ENCODE data around the gene TAF11L12. TPM values are rescaled to one million over a fixed set of nuclear protein-coding genes. Genes with fewer than 3 reads are reported as not detected.
"Not testable (repeated sequence)": the region's sequence is repeated elsewhere in the genome, so short reads cannot be mapped to it uniquely, and the experiment has no call there.

Gene TAF11L12
- total RNA-seq (2014; rRNA removed; shearing (Covaris generic)) (not detected in 2 replicates), polyA plus RNA-seq (2016; fragmentation: Nextera tagmentation; extraction: Ambion mirVana) (not detected in 2 replicates)

GRCh38 chr5:17610092-17610491 lies at the start of gene TAF11L12:
Gene TAF11L12, plus strand, starts transcription at chr5:17610392.
- H3F3A ChIP-seq (ENCODE audit: insufficient read depth); H3K27ac ChIP-seq; H3K79me2 ChIP-seq (ENCODE audit: insufficient read depth); H4K20me1 ChIP-seq (ENCODE audit: insufficient read depth); H3K27me3 ChIP-seq (replicated peaks; ENCODE audit: insufficient read depth); H3K9me3 ChIP-seq (ENCODE audit: low read depth); H3K4me3 ChIP-seq; H3K36me3 ChIP-seq (ENCODE audit: low read depth); H3K9me2 ChIP-seq (ENCODE audit: insufficient read depth); in situ Hi-C loops (cut with MboI); H3K4me1 ChIP-seq (ENCODE audit: insufficient read depth); DNase-seq; H2AFZ ChIP-seq; H3K9ac ChIP-seq; H3K4me2 ChIP-seq (ENCODE audit: unreplicated experiment): not testable (repeated sequence)
- WGBS, 2 experiments (ENCODE audit: low coverage in 1 of 2, low lambda C conversion rate in 2 of 2, missing lambda C conversion rate in 2 of 2): 54 to 74% methylated on average over 2 of the region's 2 CpGs

GRCh38 chr5:17585658-17586057 lies 24.5 kb upstream of the TAF11L12 start, which contains the start of gene TAF11L7:
Gene TAF11L7, minus strand, starts transcription at chr5:17585758.
- H3K27ac ChIP-seq; H3K9me2 ChIP-seq (ENCODE audit: insufficient read depth); H4K20me1 ChIP-seq (ENCODE audit: insufficient read depth); H3K4me1 ChIP-seq (ENCODE audit: insufficient read depth); H3K27me3 ChIP-seq (replicated peaks; ENCODE audit: insufficient read depth); H3K79me2 ChIP-seq (ENCODE audit: insufficient read depth); H3K36me3 ChIP-seq (ENCODE audit: low read depth); H2AFZ ChIP-seq; H3K9me3 ChIP-seq (ENCODE audit: low read depth); H3K9ac ChIP-seq; in situ Hi-C loops (cut with MboI); H3K4me2 ChIP-seq (ENCODE audit: unreplicated experiment); DNase-seq; H3K4me3 ChIP-seq; H3F3A ChIP-seq (ENCODE audit: insufficient read depth): not testable (repeated sequence)
- no CpG with 5 or more reads among the region's 16 CpGs for WGBS, 2 experiments (ENCODE audit: low coverage in 1 of 2, low lambda C conversion rate in 2 of 2, missing lambda C conversion rate in 2 of 2)

GRCh38 chr5:17590860-17591259 lies 19.3 kb upstream of the TAF11L12 start, which contains the start of gene TAF11L8:
Gene TAF11L8, minus strand, starts transcription at chr5:17590960.
- H3K36me3 ChIP-seq (ENCODE audit: low read depth); H3K27me3 ChIP-seq (replicated peaks; ENCODE audit: insufficient read depth); H3K4me1 ChIP-seq (ENCODE audit: insufficient read depth); DNase-seq; H3K9me3 ChIP-seq (ENCODE audit: low read depth); H2AFZ ChIP-seq; H3F3A ChIP-seq (ENCODE audit: insufficient read depth); H3K79me2 ChIP-seq (ENCODE audit: insufficient read depth); H3K27ac ChIP-seq; H3K4me2 ChIP-seq (ENCODE audit: unreplicated experiment); H3K4me3 ChIP-seq; H4K20me1 ChIP-seq (ENCODE audit: insufficient read depth); H3K9ac ChIP-seq; in situ Hi-C loops (cut with MboI); H3K9me2 ChIP-seq (ENCODE audit: insufficient read depth): not testable (repeated sequence)
- WGBS, 2 experiments (ENCODE audit: low coverage in 1 of 2, low lambda C conversion rate in 2 of 2, missing lambda C conversion rate in 2 of 2): no CpG with 5 or more reads among the region's 16 CpGs

- in situ Hi-C loops (cut with MboI): not testable (repeated sequence)
These were observed 15.9 kb upstream of the TAF11L12 start, which contains the start of gene TAF11L9 for GRCh38 chr5:17594255-17594654. Gene TAF11L9, minus strand, starts transcription at chr5:17594394.

GRCh38 chr5:17597728-17598127 lies 12.5 kb upstream of the TAF11L12 start, which contains the start of gene TAF11L10:
Gene TAF11L10, minus strand, starts transcription at chr5:17597828.
- H3K27me3 ChIP-seq (replicated peaks; ENCODE audit: insufficient read depth); in situ Hi-C loops (cut with MboI); H3K79me2 ChIP-seq (ENCODE audit: insufficient read depth); H2AFZ ChIP-seq; H3K4me3 ChIP-seq; H3F3A ChIP-seq (ENCODE audit: insufficient read depth); H3K4me2 ChIP-seq (ENCODE audit: unreplicated experiment); H3K4me1 ChIP-seq (ENCODE audit: insufficient read depth); H4K20me1 ChIP-seq (ENCODE audit: insufficient read depth); DNase-seq; H3K36me3 ChIP-seq (ENCODE audit: low read depth); H3K9me3 ChIP-seq (ENCODE audit: low read depth); H3K27ac ChIP-seq; H3K9ac ChIP-seq; H3K9me2 ChIP-seq (ENCODE audit: insufficient read depth): not testable (repeated sequence)
- WGBS, 2 experiments (ENCODE audit: low coverage in 1 of 2, low lambda C conversion rate in 2 of 2, missing lambda C conversion rate in 2 of 2): no CpG with 5 or more reads among the region's 15 CpGs

More at GRCh38 chr5:17594255-17594654, 15.9 kb upstream of the TAF11L12 start, which contains the start of gene TAF11L9:
- H3K27me3 ChIP-seq (replicated peaks; ENCODE audit: insufficient read depth); H3K9me2 ChIP-seq (ENCODE audit: insufficient read depth); H4K20me1 ChIP-seq (ENCODE audit: insufficient read depth); H3F3A ChIP-seq (ENCODE audit: insufficient read depth); H3K9ac ChIP-seq; DNase-seq; H3K4me2 ChIP-seq (ENCODE audit: unreplicated experiment); H3K4me3 ChIP-seq; H2AFZ ChIP-seq; H3K36me3 ChIP-seq (ENCODE audit: low read depth); H3K4me1 ChIP-seq (ENCODE audit: insufficient read depth); H3K79me2 ChIP-seq (ENCODE audit: insufficient read depth); H3K9me3 ChIP-seq (ENCODE audit: low read depth); H3K27ac ChIP-seq: not testable (repeated sequence)
- WGBS, 2 experiments (ENCODE audit: low coverage in 1 of 2, low lambda C conversion rate in 2 of 2, missing lambda C conversion rate in 2 of 2): 58 to 63% methylated on average over 12 to 13 of the region's 15 CpGs

GRCh38 chr5:17603880-17604279 lies 6.3 kb upstream of the TAF11L12 start, which contains the start of gene TAF11L11:
Gene TAF11L11, plus strand, starts transcription at chr5:17604183.
- H3K4me2 ChIP-seq (ENCODE audit: unreplicated experiment); H3K9ac ChIP-seq; H3K79me2 ChIP-seq (ENCODE audit: insufficient read depth); H3F3A ChIP-seq (ENCODE audit: insufficient read depth); DNase-seq; H3K36me3 ChIP-seq (ENCODE audit: low read depth); H3K4me3 ChIP-seq; H4K20me1 ChIP-seq (ENCODE audit: insufficient read depth); H3K4me1 ChIP-seq (ENCODE audit: insufficient read depth); in situ Hi-C loops (cut with MboI); H3K27ac ChIP-seq; H2AFZ ChIP-seq; H3K27me3 ChIP-seq (replicated peaks; ENCODE audit: insufficient read depth); H3K9me3 ChIP-seq (ENCODE audit: low read depth); H3K9me2 ChIP-seq (ENCODE audit: insufficient read depth): not testable (repeated sequence)
- 27% methylated on average over 6 of the region's 6 CpGs for WGBS, 2 experiments (ENCODE audit: low coverage in 1 of 2, low lambda C conversion rate in 2 of 2, missing lambda C conversion rate in 2 of 2)
